ENCODE measurements around the gene TMEM179B. TPM values are rescaled to one million over a fixed set of nuclear protein-coding genes. Genes with fewer than 3 reads are reported as not detected.

The TMEM179B gene
- total RNA-seq, 4 donors from 2014 or later, result 26.3 to 52.5 (median 44.3) TPM

DNA sequence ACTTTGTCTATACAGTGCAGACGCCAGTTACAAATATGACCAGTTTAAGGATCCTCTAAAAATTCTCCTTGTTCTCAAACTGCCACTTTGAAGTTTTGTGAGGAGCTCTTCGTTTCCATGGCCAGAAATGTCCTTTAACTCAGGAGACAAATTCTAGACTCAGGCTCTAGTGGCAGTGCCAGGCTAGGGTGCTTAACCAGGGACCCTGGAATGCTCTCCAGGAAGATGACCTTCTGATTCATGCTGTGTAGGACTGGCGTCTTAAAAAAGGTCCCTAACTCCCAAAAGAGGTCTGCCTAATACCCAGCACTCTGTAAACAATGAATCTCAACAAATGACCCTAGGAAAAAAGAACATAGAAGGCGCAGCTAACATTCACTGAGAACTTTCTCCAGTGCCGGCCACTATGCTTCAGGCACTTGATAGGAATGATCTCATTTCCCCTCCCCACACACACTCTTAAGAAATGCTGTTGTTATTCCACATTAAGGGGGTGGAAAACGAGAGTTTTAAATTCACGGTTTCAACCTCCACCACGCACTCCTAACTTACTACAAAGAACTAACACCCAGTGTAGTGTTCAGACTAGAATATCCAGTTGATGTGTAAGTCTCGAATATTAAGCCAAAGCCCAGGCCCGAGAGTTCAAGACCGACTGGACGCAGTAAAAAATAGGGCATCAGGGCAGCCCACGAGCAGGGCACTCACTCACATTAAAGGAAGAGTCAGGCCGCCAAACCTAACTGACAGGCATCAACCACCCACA lies 17.3 kb downstream of the TMEM179B start:
- in situ Hi-C loops (cut with MboI; ENCODE audit: low sequenced_read_pairs in 4 of 4) (no loop called here), intact Hi-C loops (cut with DNase I; ENCODE audit: low total_unique reads) (loop anchor here (1.0 to 2.0 kb wide), 3 partner anchors 17 to 77 kb away; partner anchors contain the start of gene TMEM179B)
- H3K9me3 ChIP-seq, result no peaks in the 10 kb centered on the region
- H3K27ac ChIP-seq, result peak overlapping the region; percentile 91 to 98 (median 94)
- TF ChIP-seq CTCF (IDR thresholded peaks at IDR 0.05 in 4 of 5, conservative IDR thresholded peaks at IDR 0.05 in 1 of 5) (no peak), POLR2A (IDR thresholded peaks at IDR 0.05) (no peak)
- H3K36me3 ChIP-seq, result peaks cover 0 to 43% of the 10 kb centered on the region in 2 donors
- peaks cover 24 to 28% of the 10 kb centered on the region in 2 donors for H3K4me1 ChIP-seq
- DNase-seq, result no peak
- peak overlapping the region; percentile 69 to 95 (median 78) for H3K4me3 ChIP-seq
- no peaks in the 10 kb centered on the region for H3K27me3 ChIP-seq
- peak; percentile 7 to 23 for ATAC-seq

GRCh38 chr11:62805076-62805892 lies 18.1 kb downstream of the TMEM179B start, which contains the start of gene NXF1:
TSS of gene NXF1 (minus strand) at chr11:62805440. CDS start at chr11:62805356, 84 bp downstream.
- intact Hi-C loops (cut with DNase I; ENCODE audit: low total_unique reads) (loop anchor here (1.0 to 2.0 kb wide), 3 partner anchors 18 to 76 kb away; partner anchors contain the start of gene TMEM179B), in situ Hi-C loops (cut with MboI; ENCODE audit: low sequenced_read_pairs in 4 of 4) (no loop called here)
- Histone ChIP-seq H3K4me1 (peaks cover 24 to 28% of the 10 kb centered on the region in 2 donors), H3K27me3 (no peaks in the 10 kb centered on the region), H3K9me3 (no peaks in the 10 kb centered on the region), H3K27ac (peak within 1 kb of the TSS; percentile 91 to 98 (median 94)), H3K4me3 (peak within 1 kb of the TSS; percentile 69 to 95 (median 78)), H3K36me3 (peaks cover 0 to 35% of the 10 kb centered on the region in 2 donors)
- ATAC-seq (peak; percentile 77 to 79), DNase-seq (peak; percentile 91 to 95)
- TF ChIP-seq POLR2A (IDR thresholded peaks at IDR 0.05) (peak; percentile 100), CTCF (IDR thresholded peaks at IDR 0.05 in 4 of 5, conservative IDR thresholded peaks at IDR 0.05 in 1 of 5) (peak in 4 of 5 experiments; percentile 23 to 41 (median 38))

GRCh38 chr11:62805961-62806441 lies 18.8 kb downstream of the TMEM179B start:
- no peaks in the 10 kb centered on the region for H3K27me3 ChIP-seq
- H3K36me3 ChIP-seq, result peaks cover 0 to 28% of the 10 kb centered on the region in 2 donors
- peak overlapping the region; percentile 91 to 98 (median 94) for H3K27ac ChIP-seq
- ATAC-seq, result peak; percentile 45 to 51
- no peaks in the 10 kb centered on the region for H3K9me3 ChIP-seq
- intact Hi-C loops (cut with DNase I; ENCODE audit: low total_unique reads) (loop anchor here (1.0 to 2.0 kb wide), 4 partner anchors 19 to 75 kb away; partner anchors contain the start of genes STX5, TEX54 and TMEM179B), in situ Hi-C loops (cut with MboI; ENCODE audit: low sequenced_read_pairs in 4 of 4) (no loop called here)
- TF ChIP-seq CTCF (IDR thresholded peaks at IDR 0.05 in 4 of 5, conservative IDR thresholded peaks at IDR 0.05 in 1 of 5) (no peak), POLR2A (IDR thresholded peaks at IDR 0.05) (no peak)
- peak in 1 of 2 donors; percentile 35 for DNase-seq
- H3K4me1 ChIP-seq, result peaks cover 24 to 28% of the 10 kb centered on the region in 2 donors
- peak overlapping the region; percentile 62 to 95 (median 78) for H3K4me3 ChIP-seq

DNA sequence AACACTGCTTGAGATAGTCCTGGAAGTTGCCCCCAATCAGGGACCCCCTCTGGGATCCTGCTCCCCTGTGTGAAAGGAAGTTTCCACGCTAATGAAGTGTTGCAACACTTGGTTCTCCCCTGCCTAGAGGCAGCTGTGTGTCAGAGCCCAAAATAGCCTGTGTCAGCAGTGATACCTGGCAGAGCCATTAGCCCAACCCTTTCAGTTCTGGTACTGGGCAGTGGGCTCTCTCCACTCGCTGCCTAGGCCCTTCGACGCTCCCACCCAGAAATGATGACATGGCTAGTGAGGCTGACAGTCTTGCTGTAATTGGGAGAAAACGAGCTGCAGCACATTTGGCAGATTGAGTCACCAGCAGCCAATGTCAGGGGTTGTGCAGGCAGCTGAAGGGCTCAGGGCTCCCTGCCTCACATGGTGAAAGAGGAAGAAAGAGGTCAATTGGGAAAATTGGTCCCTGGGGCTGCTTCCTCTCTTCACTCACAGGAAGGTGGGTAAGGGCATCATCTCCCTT lies 19.5 kb downstream of the TMEM179B start:
- Histone ChIP-seq H3K4me1 (peaks cover 24 to 28% of the 10 kb centered on the region in 2 donors), H3K27me3 (no peaks in the 10 kb centered on the region), H3K9me3 (no peaks in the 10 kb centered on the region), H3K4me3 (peak overlapping the region; percentile 62 to 95 (median 78)), H3K36me3 (peaks cover 0 to 21% of the 10 kb centered on the region in 2 donors), H3K27ac (peak overlapping the region; percentile 91 to 98 (median 94))
- intact Hi-C loops (cut with DNase I; ENCODE audit: low total_unique reads) (loop anchor here (2.0 kb wide), 1 partner anchor 26 kb away; the partner anchor contains the start of genes STX5 and TEX54), in situ Hi-C loops (cut with MboI; ENCODE audit: low sequenced_read_pairs in 4 of 4) (no loop called here)
- TF ChIP-seq CTCF (IDR thresholded peaks at IDR 0.05 in 4 of 5, conservative IDR thresholded peaks at IDR 0.05 in 1 of 5) (no peak), POLR2A (IDR thresholded peaks at IDR 0.05) (peak in 1 of 2 donors; percentile 26)
- ATAC-seq (peak; percentile 82 to 83), DNase-seq (peak; percentile 73 to 85)

All from gastrocnemius medialis (tissue), 4 donors.